ENCODE data around the gene EEF2KMT.
"Not testable (repeated sequence)": the region's sequence is repeated elsewhere in the genome, so short reads cannot be mapped to it uniquely, and the experiment has no call there.

Gene EEF2KMT, protein sequence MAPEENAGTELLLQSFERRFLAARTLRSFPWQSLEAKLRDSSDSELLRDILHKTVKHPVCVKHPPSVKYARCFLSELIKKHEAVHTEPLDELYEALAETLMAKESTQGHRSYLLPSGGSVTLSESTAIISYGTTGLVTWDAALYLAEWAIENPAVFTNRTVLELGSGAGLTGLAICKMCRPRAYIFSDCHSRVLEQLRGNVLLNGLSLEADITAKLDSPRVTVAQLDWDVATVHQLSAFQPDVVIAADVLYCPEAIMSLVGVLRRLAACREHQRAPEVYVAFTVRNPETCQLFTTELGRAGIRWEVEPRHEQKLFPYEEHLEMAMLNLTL

DNA sequence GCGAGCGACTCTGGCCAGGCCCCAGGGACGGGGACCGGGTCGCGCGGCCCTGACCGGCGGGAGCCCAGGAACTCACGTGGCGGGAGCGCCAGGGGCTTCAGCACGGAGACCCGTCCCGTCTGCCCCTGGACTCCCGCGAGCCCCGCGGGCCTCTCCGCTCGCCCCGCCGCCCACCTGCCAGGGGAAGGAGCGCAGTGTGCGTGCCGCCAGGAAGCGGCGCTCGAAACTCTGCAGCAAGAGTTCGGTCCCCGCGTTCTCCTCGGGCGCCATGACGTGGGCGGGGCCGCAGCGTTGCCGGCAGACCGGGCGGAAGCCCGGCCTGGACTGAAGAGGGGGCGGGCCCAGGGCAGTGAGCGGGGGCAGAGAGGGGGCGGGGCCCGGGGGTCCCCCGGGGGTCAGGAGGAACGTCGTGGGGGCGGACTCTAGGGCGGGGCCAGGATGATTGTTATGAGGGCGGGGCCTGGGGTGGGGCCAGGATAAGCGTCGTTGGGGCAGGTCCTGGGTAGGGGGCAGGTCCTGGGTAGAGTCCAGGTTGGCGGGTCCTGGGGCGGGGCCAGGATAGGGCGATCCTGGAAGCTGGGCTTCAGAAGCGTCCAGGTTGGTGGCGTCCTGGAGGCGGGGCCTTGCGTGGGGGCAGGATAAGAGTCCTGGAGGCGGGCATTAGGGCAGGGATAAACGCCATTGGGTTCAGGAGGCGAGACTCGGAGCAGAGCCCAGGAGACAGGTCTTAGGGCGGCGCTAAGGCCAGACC is at the start of gene EEF2KMT:
Gene EEF2KMT, minus strand, starts transcription at position 326 of the 751 bp plus-strand sequence. Its CDS starts 56 bp downstream, at position 270.
- peak; percentile 92 for DNase-seq (ENCODE audit: low read depth)

DNA sequence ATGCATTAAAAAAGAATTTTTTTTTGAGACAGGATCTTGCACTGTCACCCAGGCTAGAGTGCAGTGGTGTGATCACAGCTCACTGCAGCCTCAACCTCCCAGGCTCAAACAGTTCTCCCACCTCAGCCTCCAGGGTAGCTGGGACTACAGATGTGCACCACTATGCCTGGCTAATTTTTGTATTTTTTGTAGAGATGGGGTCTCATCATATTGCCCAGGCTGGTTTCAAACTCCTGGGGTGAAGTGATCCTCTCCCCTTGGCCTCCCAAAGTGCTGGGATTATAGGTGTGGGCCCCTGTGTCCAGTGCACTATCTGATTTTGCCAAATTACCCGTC is 47.0 kb upstream of the EEF2KMT start:
- not testable (repeated sequence) for DNase-seq (ENCODE audit: low read depth)

DNA sequence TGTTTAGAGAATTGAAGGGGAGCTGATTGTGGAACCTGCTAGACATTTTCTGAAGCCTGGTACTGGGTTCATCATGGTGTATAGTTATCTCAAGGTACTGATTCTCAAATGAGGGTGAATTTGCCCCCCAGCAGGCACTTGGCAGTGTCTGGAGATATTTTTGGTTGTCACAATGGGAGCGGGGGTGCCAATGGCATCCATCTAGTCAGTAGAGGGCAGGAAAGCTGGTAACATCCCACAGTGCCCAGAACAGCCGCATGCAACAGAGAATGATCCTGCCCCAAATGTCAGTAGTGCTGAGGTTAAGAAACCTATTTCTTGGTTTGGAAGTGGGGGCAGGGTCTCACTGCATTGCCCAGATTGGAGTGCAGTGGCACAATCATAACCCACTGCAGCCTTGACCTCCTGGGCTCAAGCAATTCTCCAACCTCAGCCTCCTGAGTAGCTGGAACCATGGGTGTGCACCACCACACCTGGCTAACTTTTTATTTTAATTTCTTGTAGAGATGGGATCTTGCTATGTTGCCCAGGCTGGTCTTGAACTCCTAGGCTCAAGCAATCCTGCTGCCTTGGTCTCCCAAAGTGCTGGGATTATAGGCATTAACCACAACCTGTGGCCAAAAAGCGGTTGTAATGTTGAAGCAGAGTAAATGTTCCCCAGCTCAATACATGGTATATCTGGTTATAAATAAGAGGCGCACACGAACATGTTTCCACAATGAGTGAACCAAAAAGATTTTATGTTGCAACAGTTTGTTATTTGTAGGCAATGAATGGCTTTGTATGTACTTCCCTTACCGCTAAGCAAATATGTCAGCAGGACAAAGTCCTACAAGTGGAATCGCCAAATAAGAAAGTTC is 46.4 kb upstream of the EEF2KMT start:
- no peak for DNase-seq (ENCODE audit: low read depth)

DNA sequence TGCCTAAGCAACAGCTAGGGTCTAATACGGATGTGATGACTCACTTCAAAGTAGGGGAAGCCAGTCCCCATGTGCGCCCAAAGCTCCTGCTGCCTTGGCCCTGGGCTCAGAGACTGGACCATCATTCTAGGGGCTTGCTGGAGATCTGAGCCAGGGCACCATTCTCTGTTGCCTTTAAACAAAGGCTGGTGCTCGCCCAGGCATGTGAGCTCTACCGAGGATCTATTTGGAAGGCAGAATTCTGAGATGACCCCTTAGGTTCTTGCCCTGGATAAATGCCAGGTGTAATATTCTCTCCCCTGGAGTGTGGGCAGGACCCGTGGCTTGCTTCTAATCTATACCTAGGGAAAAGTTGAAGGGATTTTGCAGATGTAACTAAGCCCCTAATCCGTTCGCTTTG is 42.6 kb upstream of the EEF2KMT start:
- DNase-seq (ENCODE audit: low read depth), result not testable (repeated sequence)

DNA sequence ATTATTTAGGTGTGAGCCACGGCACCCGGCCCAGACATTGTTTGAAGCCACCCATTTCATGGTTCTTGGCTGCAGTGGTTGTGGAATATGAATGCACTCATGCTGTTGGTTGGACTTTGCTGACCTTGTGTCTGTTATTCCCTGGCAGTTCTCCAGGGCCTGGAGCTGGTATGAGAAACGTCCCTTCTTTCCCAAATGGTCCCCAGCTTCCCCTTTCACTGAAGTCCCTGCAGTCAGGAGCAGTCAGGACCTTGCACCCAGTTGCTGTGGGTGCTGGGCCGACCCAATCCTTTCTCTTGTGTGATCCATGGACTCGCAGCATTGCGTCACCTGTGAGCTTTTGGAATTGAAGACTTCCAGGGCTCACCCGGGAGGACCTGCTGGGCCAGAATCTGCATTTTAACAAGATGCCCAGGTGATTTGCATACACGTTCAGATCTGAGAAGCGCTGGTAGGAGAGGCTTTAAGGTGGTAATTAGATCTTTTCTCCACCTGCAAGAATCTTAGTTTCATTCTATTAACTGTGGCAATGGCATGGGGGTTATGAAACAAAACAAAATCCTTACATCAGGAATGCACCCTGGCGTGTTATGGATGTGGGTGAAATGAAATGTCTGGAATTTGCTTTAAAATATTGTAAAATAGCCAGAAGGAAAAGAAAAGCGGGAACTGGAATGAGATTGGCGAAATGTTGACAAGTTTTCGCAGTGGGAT is 37.3 kb upstream of the EEF2KMT start:
- not testable (repeated sequence) for DNase-seq (ENCODE audit: low read depth)

DNA sequence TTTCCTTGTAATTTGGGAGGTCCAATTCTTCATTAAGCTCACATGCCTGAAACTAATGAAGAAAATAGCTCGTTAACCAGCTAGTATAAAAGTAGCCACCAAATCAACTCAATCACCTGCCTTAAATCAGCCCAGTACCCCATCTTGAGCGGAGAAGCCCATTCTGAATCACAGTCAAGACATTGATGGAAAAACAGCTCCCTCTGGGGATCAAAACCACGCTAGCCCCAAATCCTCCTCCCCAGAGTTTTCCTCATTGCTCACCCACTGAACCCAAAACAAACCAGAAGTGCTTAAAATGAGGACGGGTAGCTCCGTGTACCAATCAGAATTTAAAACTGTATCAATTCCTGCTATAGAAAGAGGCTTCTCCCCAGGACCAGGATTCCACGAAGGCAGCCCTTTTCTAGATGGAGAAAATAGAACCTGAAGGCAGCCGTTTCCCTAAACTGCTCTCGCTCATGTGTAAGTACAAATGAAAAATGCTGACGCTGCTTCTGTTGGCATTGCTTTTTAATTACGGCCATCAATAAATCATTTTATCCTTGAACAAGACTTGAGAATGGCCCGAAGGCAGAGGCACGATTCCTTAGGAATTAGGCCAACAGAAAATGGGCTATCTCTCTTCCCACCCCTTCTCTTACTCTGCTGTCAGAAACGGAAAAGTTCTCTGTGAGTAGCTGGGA is 35.5 kb upstream of the EEF2KMT start:
- not testable (repeated sequence) for DNase-seq (ENCODE audit: low read depth)

DNA sequence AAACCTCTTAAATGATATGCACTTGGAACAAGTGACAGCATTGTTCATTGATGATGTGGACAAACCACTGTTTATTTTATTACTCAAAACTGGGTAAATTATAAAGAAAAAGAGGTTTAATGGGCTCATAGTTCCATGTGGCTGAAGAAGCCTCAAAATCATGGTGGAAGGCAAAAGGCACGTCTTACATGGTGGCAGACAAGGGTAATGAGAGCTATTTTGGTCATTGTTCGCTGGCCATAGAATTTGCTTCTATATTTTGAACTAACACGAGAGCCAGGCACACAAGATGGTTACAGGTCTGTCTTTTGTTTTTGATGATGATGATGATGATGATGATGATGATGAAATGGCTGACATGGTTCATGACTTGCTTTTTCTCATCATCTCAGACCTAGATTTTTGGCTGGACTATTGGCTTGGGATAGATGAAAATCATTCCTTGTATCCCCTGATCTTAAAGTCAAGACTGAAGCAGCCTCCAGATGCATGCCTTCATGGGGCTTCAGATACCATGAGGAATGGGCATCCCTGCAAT is 33.9 kb upstream of the EEF2KMT start:
- DNase-seq (ENCODE audit: low read depth), result not testable (repeated sequence)

DNA sequence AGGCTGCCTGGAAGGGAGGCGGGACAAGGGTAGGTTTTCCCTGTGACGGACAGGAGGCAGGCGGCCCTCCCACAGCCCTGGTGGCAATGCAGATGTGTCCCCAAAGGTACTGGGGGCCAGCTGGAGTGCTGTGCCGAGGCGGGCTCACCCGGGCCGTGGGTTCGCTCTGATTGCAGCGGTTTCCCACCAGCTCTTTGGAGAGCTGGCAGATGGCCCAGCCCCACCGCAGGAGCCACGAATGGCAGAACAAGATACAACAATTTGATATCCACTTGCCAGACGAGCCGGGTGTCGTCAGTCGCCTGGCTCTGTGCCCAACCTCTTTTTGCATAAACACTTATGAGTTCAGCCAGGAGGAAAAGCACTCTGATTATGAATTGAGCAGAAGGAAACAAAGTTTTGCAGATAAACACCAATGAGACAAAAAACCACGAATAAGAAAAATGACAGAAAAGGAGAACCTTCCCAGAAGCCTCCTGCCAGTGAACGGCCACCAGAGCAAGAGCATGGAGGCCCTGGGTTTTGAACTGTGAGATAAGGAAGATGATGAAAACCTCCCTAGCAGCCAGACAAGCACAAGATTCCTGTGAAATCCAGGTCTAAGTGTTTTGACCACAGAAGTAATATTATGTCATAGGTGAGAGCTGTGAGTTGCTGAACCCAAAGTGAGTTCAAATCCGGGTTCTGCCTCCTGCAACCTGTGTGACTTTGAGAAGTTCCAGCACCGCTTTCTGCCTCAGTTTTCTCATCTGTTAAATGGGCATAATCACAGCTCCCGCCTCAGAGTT is 19.9 kb upstream of the EEF2KMT start:
- DNase-seq (ENCODE audit: low read depth), result peak; percentile 40

DNA sequence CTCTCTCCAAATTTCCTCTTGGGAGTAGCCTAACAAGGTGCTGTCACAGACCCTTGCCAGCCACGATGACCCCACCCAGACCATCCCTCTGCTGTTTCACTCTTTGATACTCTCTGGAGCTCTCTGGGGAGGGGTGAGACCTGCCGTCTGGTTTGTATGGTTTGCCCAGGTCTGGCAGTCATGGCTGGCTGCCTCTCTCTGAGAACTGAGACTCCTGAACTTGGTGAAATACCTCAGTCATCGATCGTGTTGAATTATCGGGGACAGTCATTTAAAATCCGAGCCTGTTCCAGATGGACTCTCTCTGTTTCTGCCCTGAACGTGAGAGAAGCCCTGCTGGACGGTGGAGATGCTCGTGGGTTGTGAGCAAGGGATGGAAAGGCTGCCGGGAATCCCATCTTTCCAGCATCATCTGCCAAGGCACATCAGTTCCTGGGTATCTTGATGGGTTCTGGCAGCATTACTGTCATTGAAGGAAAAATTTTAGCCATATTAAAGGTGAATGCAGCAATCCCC is 19.2 kb upstream of the EEF2KMT start:
- DNase-seq (ENCODE audit: low read depth), result not testable (repeated sequence)

DNA sequence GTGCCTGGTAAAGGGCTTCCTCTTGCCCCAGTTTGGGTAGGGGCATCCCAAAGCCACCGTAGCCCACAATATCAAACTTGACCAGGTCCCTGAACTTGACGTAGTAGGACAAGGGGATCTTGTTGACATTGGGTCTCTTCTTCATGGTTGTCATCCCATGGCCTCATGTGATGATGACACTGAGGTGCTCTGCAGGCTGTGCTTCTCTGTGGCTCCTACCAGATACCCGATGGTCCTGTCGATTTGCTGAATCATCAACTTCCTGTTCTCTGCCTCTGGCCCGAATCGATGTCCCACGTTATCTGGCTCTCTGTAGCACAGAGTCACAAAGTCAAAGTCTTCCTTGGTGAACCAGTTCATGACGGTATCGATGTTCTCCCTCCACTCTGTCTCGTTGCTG is 13.3 kb upstream of the EEF2KMT start:
- not testable (repeated sequence) for DNase-seq (ENCODE audit: low read depth)

DNA sequence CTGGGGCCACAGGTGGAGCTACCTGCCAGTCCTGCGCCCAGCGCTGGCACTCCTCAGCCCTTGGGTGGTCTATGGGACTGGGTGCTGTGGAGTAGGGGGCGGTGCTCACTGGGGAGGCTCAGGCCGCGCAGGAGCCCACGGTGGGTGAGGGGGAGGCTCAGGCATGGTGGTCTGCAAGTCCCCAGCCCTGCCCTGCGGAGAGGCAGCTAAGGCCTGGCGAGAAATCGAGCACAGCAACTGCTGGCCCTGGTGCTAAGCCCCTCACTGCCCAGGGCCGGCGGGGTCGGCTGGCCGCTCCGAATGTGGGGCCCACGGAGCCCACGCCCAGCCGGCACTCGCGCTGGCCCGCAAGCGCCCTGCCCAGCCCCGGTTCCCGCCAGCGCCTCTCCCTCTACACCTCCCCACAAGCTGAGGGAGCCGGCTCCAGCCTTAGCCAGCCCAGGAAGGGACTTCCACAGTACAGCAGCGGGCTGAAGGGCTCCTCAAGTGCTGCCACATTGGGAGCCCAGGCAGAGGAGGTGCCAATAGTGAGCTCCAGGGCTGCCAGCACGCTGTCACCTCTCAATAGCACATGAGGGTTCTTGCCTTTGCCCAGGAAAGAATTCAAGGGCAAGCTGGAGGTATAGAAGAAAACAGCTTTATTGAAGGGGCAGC is 11.0 kb upstream of the EEF2KMT start:
- DNase-seq (ENCODE audit: low read depth), result no peak

DNA sequence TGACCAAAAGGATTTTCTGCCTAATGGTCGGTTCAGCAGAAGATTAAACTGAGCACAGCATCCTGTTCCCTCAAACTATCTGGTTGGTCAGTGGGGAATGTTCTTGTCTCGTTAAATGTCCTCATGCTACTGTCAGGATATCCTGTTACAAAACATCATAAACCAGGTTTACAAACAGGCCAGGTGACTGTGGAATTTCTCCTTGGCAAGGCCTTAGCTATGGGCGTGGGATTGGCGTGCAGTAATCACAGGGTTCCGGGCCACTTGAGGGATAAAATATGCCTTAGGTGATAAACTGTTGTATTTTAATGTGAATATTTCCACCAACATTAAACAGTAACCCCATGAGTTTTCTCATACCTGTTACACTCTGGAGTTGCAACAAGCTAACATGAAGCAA is 7.4 kb upstream of the EEF2KMT start:
- not testable (repeated sequence) for DNase-seq (ENCODE audit: low read depth)

DNA sequence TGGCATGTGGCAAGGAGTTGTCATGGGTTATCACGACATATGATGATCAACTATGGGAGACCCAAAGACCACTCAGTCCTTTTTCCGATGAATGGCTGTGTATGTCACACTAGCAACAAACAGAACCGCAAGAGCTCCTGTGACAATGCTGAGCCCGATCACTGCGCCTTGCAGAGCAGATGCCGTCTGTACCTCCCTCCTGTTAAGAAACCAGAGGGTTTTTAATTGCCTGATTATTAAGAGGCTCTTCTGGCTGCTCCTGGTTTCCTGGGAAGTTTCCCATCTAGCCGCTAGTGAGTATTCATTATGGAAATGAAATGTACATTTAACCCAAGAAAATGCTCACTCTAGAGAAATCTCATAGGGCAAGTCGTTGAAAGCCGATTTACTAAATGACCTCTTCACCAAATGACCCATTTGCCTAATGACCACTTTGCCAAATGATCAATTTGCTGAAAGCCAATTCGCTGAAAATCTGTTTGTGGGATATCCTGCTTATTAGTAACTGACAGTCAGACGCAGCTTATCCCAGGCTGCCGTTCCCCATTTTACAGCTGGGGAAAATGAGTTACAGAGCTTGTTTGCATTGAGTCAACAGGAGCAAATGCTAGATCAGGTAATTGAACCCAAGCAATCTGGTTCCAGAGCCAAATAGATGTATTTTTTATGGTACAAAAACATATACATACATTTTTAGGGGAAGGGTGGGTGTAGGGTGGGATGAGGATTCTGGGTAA is 5.9 kb upstream of the EEF2KMT start:
- not testable (repeated sequence) for DNase-seq (ENCODE audit: low read depth)

DNA sequence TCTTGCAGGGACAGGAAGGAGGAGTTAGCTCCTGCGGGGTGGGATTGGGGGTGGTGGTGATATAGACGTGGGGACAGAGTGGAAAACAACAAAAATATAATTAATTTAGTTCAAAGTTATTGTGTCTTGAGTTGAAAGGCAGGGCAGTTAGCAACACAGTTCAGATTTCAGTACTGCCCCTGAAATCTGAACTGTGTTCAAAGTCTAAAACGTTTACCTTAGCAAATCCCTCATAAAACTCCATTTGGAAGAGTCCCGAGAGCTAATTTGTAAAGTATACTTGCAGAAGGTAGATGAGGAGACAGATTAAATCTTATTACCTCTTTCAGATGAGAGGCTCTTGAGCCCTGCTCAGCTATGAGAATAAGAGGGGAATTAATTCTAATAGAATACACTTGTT is 1.6 kb upstream of the EEF2KMT start:
- not testable (repeated sequence) for DNase-seq (ENCODE audit: low read depth)

DNA sequence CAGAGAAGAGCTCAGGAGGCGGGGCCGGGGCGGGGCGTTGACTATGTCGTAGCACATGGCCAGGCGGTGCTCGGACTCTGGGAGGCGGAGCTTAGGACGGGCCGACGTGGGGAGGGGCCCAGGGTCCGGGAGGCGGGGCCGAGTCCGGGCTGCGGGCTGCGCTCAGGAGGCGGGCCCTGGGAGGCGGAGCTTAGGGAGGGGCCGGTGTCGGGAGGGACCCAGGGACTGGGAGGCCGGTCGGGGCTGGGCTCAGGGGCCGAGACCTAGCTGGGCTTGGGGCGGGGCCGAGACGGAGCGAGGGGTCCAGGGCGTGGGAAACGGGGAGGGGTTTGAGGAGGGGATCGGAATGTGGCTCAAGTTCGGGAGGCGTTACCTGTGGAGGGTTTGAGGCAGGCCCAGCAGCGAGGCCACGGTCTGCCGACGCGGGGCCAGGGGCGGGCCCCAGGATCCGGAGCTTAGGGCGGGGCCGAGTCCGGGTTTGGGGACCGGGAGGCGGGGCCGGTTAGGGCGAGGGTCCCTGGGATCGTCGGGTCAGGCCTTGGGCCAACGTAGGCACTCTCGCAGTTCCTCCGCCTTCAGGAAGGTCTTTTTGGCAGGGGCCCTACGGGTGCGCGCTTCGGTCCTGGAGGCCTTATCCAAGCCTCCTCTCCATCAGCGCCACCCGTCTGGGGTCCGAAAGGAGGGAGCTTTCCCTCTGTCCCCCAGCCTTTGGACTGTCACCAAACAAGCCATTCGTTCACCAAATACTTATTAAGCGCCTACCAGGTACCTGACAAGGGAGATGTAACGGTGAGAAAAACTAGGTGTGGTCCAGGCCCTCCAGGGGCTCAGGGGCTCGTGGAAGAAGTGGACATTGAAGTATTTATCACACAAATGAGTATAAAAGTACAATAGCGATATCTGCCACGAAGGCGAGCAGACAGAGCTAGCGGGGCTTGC is 895 bp upstream of the EEF2KMT start:
- DNase-seq (ENCODE audit: low read depth), result peak; percentile 60

DNA sequence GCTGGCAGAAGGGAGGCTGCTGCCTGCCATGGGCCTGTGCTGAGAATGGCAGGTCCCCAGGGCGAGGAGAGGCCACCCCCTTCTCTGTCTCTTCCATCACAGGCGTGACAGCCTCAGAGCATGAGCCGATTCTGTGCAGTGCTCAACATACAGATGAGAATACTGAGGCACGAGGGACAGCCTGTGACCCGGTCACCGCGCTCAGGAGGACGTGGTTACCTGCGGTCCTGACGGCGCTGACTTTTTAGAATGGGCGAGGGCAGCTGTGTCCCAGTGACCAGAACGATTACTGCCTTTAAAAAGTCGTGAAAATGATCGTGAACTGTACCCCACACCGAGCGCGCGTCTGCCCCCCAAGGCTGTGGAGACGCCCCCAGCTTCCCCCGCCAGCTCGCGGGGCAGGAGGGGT is 530 bp downstream of the EEF2KMT start:
- peak; percentile 26 for DNase-seq (ENCODE audit: low read depth)

DNA sequence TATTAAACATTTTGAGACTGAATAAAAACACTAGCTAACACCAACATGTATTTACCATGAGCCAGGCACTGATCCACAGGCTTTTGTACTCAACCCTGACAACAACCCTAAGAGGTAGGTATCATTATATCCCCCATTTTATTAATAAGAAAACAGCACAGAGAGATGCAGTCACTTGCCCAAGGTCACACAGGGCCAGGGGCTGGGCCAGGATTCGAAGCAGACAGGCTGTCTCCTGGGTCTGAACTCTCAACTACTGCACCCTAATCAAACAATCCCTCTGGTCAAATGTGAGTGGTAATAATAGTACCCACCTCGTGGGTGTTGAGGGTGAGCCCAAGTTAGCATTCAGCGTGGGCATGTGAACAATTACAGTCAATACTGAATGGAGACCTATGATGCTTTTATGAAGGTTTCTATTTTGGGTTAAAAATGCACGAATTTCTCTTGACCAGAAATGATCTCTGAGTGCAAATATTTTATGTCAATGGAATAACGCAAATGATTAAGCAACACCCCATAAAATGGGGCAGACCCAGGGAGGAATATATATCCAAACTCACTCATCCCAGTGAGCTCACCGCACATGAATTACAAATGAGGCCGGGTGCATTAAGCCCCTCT is 1.0 kb downstream of the EEF2KMT start:
- DNase-seq (ENCODE audit: low read depth), result not testable (repeated sequence)

All from T-helper 22 cell (primary cell).